A549 (cell line): ENCODE measurements around the gene TRIM37. TPM values are rescaled to one million over a fixed set of nuclear protein-coding genes. Genes with fewer than 3 reads are reported as not detected.

ENCODE experiments used
- ATAC-seq, 2 experiments: fragments of 200-7000 bp in 1 of 2; fragments of >200 bp in 1 of 2; cut with Nextera tagmentation in 1 of 2; cut with Tn5 transposase in 1 of 2; 3 replicates each; pipeline versions ENCODE4 v1.8.0 to v1.9.1; 2018 to 2020; ENCODE audit warnings: mild to moderate bottlenecking in 1 of 2, moderate library complexity in 1 of 2
- CTCF ChIA-PET: fragments of 300-600 bp; sonication (Branson Sonifier 250); formaldehyde crosslinking; extraction: SDS; loops from one replicate; lab custom pipeline; 2021; ENCODE audit warnings: antibody characterized with exemption, inconsistent platforms; lab: Yijun Ruan, JAX
- POLR2A ChIA-PET: fragments of 350-600 bp; formaldehyde crosslinking; extraction: SDS; loops from one replicate; lab custom pipeline; 2021; ENCODE audit warnings: antibody characterized with exemption, inconsistent platforms; lab: Yijun Ruan, JAX
- DNase-seq, 2 experiments: peaks; one replicate each; pipeline versions ENCODE4 v3.0.0 to v3.0.0-alpha.2; 2011 to 2016; ENCODE audit warnings: low read depth in 1 of 2, low spot score in 1 of 2
- FAIRE-seq: peaks from 2 replicates; lab custom pipeline; 2011; peaks lifted over from hg19 to GRCh38; lab: Jason Lieb, UNC
- H3K27ac ChIP-seq, 2 experiments: fragments of >200 bp; sonication (Bioruptor Twin); formaldehyde crosslinking; 3 replicates each; pipeline ENCODE4 v1.5.1; 2016 to 2017
- H3K4me1 ChIP-seq: fragments of >200 bp; sonication (Bioruptor Twin); formaldehyde crosslinking; 3 replicates; pipeline ENCODE4 v1.6.1; 2016
- H3K4me2 ChIP-seq: fragments of >200 bp; sonication (Bioruptor Twin); formaldehyde crosslinking; 3 replicates; pipeline ENCODE4 v1.6.1; 2016
- H3K4me3 ChIP-seq: fragments of >200 bp; sonication (Bioruptor Twin); formaldehyde crosslinking; 3 replicates; pipeline ENCODE4 v1.5.1; 2016
- H3K9me3 ChIP-seq: fragments of >200 bp; sonication (Bioruptor Twin); formaldehyde crosslinking; 3 replicates; pipeline ENCODE4 v1.6.1; 2016
- BHLHE40 ChIP-seq: IDR thresholded peaks from 2 replicates; pipeline ENCODE4 v1.6.1; 2012; ENCODE audit warnings: low read depth, low read length, inconsistent platforms
- CBX8 ChIP-seq: fragments of 200-600 bp; sonication (generic); IDR thresholded peaks from 2 replicates; pipeline ENCODE4 v1.6.1; 2016
- CEBPB ChIP-seq, 2 experiments: fragments of >200 bp in 1 of 2; sonication (Bioruptor Twin) in 1 of 2; formaldehyde crosslinking in 1 of 2; IDR thresholded peaks; 2 replicates each; pipeline ENCODE4 v1.6.1; 2012 to 2016
- CHD4 ChIP-seq: fragments of 200-600 bp; sonication (generic); IDR thresholded peaks from 2 replicates; pipeline ENCODE4 v1.6.1; 2016; ENCODE audit warnings: antibody characterized with exemption, mild to moderate bottlenecking, borderline replicate concordance
- EHMT2 ChIP-seq: fragments of 200-600 bp; sonication (generic); IDR thresholded peaks from 2 replicates; pipeline ENCODE4 v1.6.1; 2016; ENCODE audit warnings: antibody characterized with exemption, low read depth, mild to moderate bottlenecking, moderate library complexity
- FOSB ChIP-seq: fragments of 250-450 bp; sonication (Bioruptor Pico); IDR thresholded peaks from 2 replicates; pipeline ENCODE4 v1.5.0; 2020; ENCODE audit warnings: mild to moderate bottlenecking, moderate library complexity
- FOXS1 ChIP-seq: fragments of 250-450 bp; sonication (Bioruptor Pico); IDR thresholded peaks from 2 replicates; pipeline ENCODE4 v1.5.0; 2020; ENCODE audit warnings: mild to moderate bottlenecking, moderate library complexity
- HOXA7 ChIP-seq: fragments of 250-450 bp; sonication (Bioruptor Pico); IDR thresholded peaks from 2 replicates; pipeline ENCODE4 v1.5.0; 2020; ENCODE audit warnings: mild to moderate bottlenecking, moderate library complexity
- MAFK ChIP-seq: fragments of 450-650 bp; IDR thresholded peaks from 2 replicates; pipeline ENCODE4 v1.6.1; 2014; ENCODE audit not compliant: partially characterized antibody
- MAZ ChIP-seq: fragments of 150-350 bp; IDR thresholded peaks from 2 replicates; pipeline ENCODE4 v1.6.1; 2014; ENCODE audit warnings: antibody characterized with exemption, low read depth, low read length, borderline replicate concordance
- MYC ChIP-seq: IDR thresholded peaks from 2 replicates; pipeline ENCODE4 v1.6.1; 2012; ENCODE audit warnings: mild to moderate bottlenecking, inconsistent platforms, low read length, improper control_type of control experiment, borderline replicate concordance
- RARB ChIP-seq: fragments of 250-450 bp; sonication (Bioruptor Pico); IDR thresholded peaks from 2 replicates; pipeline ENCODE4 v1.8.0; 2021; ENCODE audit warnings: mild to moderate bottlenecking, moderate library complexity
- RNF2 ChIP-seq: fragments of 200-600 bp; sonication (generic); IDR thresholded peaks from 2 replicates; pipeline ENCODE4 v1.6.1; 2016; ENCODE audit warnings: low read depth, mild to moderate bottlenecking, antibody characterized with exemption, moderate library complexity, borderline replicate concordance
- SREBF2 ChIP-seq: fragments of 450-650 bp; IDR thresholded peaks from 2 replicates; pipeline ENCODE4 v1.6.1; 2014; ENCODE audit warnings: mild to moderate bottlenecking, moderate library complexity
- ZNF302 ChIP-seq: fragments of 250-450 bp; sonication (Bioruptor Pico); IDR thresholded peaks from 2 replicates; pipeline ENCODE4 v1.9.0; 2021; ENCODE audit warnings: inconsistent platforms, mild to moderate bottlenecking, moderate library complexity
- WGBS: methylation state at CpG from one replicate; pipeline ENCODE4 v1.1.6; 2017; ENCODE audit errors: missing lambda C conversion rate; 5-methylcytosine and 5-hydroxymethylcytosine counted together
- polyA minus RNA-seq: library from RNA; depleted of rRNA, polyadenylated mRNA; stranded (reverse); fragments of >200 nt; gene quantifications from 2 replicates; pipeline ENCODE4 v1.2.3, GENCODE V29; 2011; rRNA and poly(A)+ RNA removed
- polyA plus RNA-seq, 4 experiments: library from polyadenylated mRNA; depleted of rRNA in 3 of 4; stranded (reverse); fragments of >200 nt; fragmentation: RNase III in 1 of 4; extraction: RNeasy Plus Mini Kit Qiagen cat#74134 plus additional on column Dnase treatment in 1 of 4; gene quantifications; 2 replicates in 3 of 4; 3 replicates in 1 of 4; pipeline ENCODE4 v1.2.3, GENCODE V29; 2011 to 2017
- TF ChIP-seq, protein P1 (sequence below): fragments of 250-450 bp; sonication (Bioruptor Pico); IDR thresholded peaks from 2 replicates; pipeline ENCODE4 v1.5.0; 2021; ENCODE audit warnings: mild to moderate bottlenecking, moderate library complexity, borderline replicate concordance
- TF ChIP-seq, protein P2 (sequence below): fragments of 150-350 bp; IDR thresholded peaks from 2 replicates; pipeline ENCODE4 v1.6.1; 2014; ENCODE audit warnings: low read depth, mild to moderate bottlenecking, low read length
- TF ChIP-seq, protein P3 (sequence below): fragments of >200 bp; sonication (Bioruptor Twin); formaldehyde crosslinking; IDR thresholded peaks from 2 replicates; pipeline ENCODE4 v1.6.1; 2016
- TF ChIP-seq, protein P4 (sequence below): fragments of 450-650 bp; IDR thresholded peaks from 2 replicates; pipeline ENCODE4 v1.6.1; 2014; ENCODE audit warnings: antibody characterized with exemption
- TF ChIP-seq, protein P5 (sequence below): fragments of 200-600 bp; sonication (generic); IDR thresholded peaks from 2 replicates; pipeline ENCODE4 v1.6.1; 2016; ENCODE audit warnings: antibody characterized with exemption, mild to moderate bottlenecking, moderate library complexity
- TF ChIP-seq, protein P6 (sequence below): IDR thresholded peaks from 2 replicates; pipeline ENCODE4 v1.6.1; 2012
- TF ChIP-seq, protein P7 (sequence below): IDR thresholded peaks from 2 replicates; pipeline ENCODE4 v1.6.1; 2012; ENCODE audit warnings: low read depth, borderline replicate concordance

The TRIM37 gene, protein sequence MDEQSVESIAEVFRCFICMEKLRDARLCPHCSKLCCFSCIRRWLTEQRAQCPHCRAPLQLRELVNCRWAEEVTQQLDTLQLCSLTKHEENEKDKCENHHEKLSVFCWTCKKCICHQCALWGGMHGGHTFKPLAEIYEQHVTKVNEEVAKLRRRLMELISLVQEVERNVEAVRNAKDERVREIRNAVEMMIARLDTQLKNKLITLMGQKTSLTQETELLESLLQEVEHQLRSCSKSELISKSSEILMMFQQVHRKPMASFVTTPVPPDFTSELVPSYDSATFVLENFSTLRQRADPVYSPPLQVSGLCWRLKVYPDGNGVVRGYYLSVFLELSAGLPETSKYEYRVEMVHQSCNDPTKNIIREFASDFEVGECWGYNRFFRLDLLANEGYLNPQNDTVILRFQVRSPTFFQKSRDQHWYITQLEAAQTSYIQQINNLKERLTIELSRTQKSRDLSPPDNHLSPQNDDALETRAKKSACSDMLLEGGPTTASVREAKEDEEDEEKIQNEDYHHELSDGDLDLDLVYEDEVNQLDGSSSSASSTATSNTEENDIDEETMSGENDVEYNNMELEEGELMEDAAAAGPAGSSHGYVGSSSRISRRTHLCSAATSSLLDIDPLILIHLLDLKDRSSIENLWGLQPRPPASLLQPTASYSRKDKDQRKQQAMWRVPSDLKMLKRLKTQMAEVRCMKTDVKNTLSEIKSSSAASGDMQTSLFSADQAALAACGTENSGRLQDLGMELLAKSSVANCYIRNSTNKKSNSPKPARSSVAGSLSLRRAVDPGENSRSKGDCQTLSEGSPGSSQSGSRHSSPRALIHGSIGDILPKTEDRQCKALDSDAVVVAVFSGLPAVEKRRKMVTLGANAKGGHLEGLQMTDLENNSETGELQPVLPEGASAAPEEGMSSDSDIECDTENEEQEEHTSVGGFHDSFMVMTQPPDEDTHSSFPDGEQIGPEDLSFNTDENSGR
- polyA plus RNA-seq (2011; rRNA removed) = 51.3 and 56.3 TPM in 2 replicates
- 11.3 and 13.4 TPM in 2 replicates for polyA plus RNA-seq (2012; cell fraction: cytosol; rRNA removed)
- polyA plus RNA-seq (2012; cell fraction: nucleus; rRNA removed) = 8.0 and 12.3 TPM in 2 replicates
- polyA plus RNA-seq (2017; fragmentation: RNase III; extraction: RNeasy Plus Mini Kit Qiagen cat#74134 plus additional on column Dnase treatment) = 26.2 to 29.4 TPM (median 28.6 TPM) in 3 replicates
- polyA minus RNA-seq = 81.7 and 105 TPM in 2 replicates

DNA sequence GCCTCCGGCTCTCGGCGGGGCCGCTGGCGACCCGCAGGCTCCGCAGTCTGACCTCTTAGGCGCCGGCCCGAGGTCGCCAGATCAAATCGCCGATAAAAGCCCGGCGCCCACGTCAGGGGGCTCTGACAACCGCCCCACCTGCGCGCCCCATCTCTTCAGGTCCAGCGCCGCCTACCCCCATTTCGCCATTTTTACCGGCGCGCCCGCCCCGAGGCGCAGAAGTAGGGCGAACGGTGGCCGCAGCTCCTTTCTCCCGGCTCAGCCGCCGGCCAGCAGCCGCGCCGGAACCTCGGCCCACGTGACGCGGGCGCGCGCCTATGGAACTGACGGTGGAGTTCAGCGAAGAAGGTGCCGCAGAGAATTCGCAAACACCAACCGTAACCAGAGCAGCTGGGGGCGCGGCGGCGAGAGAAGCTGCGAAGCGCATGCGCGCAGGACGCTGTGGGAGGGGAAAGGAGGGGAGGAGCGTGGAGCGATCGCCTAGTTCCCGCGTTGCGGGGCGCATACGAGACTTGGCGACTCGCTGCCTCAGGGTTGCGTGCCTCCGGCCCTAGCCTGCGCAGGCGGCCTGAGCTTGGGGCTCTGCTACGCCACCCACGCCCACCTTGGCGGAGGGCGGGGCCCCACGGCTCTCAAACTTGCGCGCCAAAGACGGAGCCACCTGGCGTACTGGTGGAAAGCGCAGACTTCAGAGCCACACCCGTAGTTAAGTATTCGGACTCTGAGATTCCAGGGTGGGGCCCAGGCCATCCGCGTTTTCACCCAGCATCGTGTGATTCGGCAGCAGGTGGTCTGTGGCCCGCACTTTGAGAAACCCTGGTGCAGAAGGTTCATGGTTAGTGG, at the start of gene TRIM37:
Gene TRIM37, minus strand, starts transcription at position 418 of the 843 bp plus-strand sequence. CDS start 419 bp downstream, outside the sequence.
- Histone ChIP-seq H3K9me3 (no peaks in the 10 kb centered on the region), H3K4me2 (peak within 1 kb of the TSS; percentile 83), H3K4me3 (peak within 1 kb of the TSS; percentile 71), H3K27ac (peak within 1 kb of the TSS; percentile 85 to 90), H3K4me1 (peaks cover 19% of the 10 kb centered on the region; the same call in 2 of the 3 replicates)
- CTCF ChIA-PET = interaction anchor here (0.6 to 2.9 kb wide), 12 partner anchors 11 to 518 kb away, joined by 3 to 15 read pairs (median 4); partner anchors contain the start of gene SKA2
- ATAC-seq (peak; percentile 92 to 97), DNase-seq (peak; percentile 96 to 100), FAIRE-seq (peak; percentile 94)
- WGBS = 2% methylated on average over 57 of the region's 89 CpGs
- POLR2A ChIA-PET = interaction anchor here (0.8 to 2.3 kb wide), 7 partner anchors 12 to 475 kb away, joined by 3 to 27 read pairs (median 6); partner anchors contain the start of genes PRR11, SKA2 and SMG8
- TF ChIP-seq FOSB (CRISPR knock-in tag) (peak; percentile 85), MAZ (no peak), ZNF302 (CRISPR knock-in tag) (peak; percentile 71; the same call in 1 of the 2 replicates), MYC (peak; percentile 83; the same call in 1 of the 2 replicates), CHD4 (no peak), RARB (no peak), HOXA7 (peak; percentile 85; the same call in 1 of the 2 replicates), BHLHE40 (no peak), EHMT2 (no peak), RNF2 (peak; percentile 57; the same call in 1 of the 2 replicates), FOXS1 (CRISPR knock-in tag) (0 out of 2 replicates have a peak, but pooled peaks have one; percentile 48), SREBF2 (no peak), MAFK (peak; percentile 39), CEBPB (IDR thresholded peaks at IDR 0.05) (no peak), CBX8 (no peak)
- TF ChIP-seq, protein P1, sequence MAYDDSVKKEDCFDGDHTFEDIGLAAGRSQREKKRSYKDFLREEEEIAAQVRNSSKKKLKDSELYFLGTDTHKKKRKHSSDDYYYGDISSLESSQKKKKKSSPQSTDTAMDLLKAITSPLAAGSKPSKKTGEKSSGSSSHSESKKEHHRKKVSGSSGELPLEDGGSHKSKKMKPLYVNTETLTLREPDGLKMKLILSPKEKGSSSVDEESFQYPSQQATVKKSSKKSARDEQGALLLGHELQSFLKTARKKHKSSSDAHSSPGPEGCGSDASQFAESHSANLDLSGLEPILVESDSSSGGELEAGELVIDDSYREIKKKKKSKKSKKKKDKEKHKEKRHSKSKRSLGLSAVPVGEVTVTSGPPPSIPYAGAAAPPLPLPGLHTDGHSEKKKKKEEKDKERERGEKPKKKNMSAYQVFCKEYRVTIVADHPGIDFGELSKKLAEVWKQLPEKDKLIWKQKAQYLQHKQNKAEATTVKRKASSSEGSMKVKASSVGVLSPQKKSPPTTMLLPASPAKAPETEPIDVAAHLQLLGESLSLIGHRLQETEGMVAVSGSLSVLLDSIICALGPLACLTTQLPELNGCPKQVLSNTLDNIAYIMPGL (CRISPR knock-in tag) = no peak; the same call in 1 of the 2 replicates
- TF ChIP-seq, protein P2, sequence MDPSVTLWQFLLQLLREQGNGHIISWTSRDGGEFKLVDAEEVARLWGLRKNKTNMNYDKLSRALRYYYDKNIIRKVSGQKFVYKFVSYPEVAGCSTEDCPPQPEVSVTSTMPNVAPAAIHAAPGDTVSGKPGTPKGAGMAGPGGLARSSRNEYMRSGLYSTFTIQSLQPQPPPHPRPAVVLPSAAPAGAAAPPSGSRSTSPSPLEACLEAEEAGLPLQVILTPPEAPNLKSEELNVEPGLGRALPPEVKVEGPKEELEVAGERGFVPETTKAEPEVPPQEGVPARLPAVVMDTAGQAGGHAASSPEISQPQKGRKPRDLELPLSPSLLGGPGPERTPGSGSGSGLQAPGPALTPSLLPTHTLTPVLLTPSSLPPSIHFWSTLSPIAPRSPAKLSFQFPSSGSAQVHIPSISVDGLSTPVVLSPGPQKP = no peak
- TF ChIP-seq, protein P3, sequence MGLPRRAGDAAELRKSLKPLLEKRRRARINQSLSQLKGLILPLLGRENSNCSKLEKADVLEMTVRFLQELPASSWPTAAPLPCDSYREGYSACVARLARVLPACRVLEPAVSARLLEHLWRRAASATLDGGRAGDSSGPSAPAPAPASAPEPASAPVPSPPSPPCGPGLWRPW = no peak
- TF ChIP-seq, protein P4, sequence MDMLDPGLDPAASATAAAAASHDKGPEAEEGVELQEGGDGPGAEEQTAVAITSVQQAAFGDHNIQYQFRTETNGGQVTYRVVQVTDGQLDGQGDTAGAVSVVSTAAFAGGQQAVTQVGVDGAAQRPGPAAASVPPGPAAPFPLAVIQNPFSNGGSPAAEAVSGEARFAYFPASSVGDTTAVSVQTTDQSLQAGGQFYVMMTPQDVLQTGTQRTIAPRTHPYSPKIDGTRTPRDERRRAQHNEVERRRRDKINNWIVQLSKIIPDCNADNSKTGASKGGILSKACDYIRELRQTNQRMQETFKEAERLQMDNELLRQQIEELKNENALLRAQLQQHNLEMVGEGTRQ = peak; percentile 97
- TF ChIP-seq, protein P5, sequence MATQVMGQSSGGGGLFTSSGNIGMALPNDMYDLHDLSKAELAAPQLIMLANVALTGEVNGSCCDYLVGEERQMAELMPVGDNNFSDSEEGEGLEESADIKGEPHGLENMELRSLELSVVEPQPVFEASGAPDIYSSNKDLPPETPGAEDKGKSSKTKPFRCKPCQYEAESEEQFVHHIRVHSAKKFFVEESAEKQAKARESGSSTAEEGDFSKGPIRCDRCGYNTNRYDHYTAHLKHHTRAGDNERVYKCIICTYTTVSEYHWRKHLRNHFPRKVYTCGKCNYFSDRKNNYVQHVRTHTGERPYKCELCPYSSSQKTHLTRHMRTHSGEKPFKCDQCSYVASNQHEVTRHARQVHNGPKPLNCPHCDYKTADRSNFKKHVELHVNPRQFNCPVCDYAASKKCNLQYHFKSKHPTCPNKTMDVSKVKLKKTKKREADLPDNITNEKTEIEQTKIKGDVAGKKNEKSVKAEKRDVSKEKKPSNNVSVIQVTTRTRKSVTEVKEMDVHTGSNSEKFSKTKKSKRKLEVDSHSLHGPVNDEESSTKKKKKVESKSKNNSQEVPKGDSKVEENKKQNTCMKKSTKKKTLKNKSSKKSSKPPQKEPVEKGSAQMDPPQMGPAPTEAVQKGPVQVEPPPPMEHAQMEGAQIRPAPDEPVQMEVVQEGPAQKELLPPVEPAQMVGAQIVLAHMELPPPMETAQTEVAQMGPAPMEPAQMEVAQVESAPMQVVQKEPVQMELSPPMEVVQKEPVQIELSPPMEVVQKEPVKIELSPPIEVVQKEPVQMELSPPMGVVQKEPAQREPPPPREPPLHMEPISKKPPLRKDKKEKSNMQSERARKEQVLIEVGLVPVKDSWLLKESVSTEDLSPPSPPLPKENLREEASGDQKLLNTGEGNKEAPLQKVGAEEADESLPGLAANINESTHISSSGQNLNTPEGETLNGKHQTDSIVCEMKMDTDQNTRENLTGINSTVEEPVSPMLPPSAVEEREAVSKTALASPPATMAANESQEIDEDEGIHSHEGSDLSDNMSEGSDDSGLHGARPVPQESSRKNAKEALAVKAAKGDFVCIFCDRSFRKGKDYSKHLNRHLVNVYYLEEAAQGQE = peak; percentile 85
- TF ChIP-seq, protein P6, sequence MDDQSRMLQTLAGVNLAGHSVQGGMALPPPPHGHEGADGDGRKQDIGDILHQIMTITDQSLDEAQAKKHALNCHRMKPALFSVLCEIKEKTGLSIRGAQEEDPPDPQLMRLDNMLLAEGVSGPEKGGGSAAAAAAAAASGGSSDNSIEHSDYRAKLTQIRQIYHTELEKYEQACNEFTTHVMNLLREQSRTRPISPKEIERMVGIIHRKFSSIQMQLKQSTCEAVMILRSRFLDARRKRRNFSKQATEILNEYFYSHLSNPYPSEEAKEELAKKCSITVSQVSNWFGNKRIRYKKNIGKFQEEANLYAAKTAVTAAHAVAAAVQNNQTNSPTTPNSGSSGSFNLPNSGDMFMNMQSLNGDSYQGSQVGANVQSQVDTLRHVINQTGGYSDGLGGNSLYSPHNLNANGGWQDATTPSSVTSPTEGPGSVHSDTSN = no peak
- TF ChIP-seq, protein P7, sequence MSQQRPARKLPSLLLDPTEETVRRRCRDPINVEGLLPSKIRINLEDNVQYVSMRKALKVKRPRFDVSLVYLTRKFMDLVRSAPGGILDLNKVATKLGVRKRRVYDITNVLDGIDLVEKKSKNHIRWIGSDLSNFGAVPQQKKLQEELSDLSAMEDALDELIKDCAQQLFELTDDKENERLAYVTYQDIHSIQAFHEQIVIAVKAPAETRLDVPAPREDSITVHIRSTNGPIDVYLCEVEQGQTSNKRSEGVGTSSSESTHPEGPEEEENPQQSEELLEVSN = peak; percentile 83; the same call in 1 of the 2 replicates
